Liver (tissue), 9 donors: Measurements from ENCODE around the gene TM9SF3. TPM values are rescaled to one million over a fixed set of nuclear protein-coding genes. Genes with fewer than 3 reads are reported as not detected.
"Not testable (repeated sequence)": the region's sequence is repeated elsewhere in the genome, so short reads cannot be mapped to it uniquely, and the experiment has no call there.

Experiments used
- DNase-seq: peaks from one replicate; pipeline ENCODE4 v3.0.0-alpha.2; 2017; ENCODE audit warnings: low spot score
- H3K27ac ChIP-seq, 2 donors: one replicate each; pipeline ENCODE4 v1.7.0; 2013; ENCODE audit warnings: inconsistent platforms in 2 of 2, low read length in 2 of 2, control low read depth in 1 of 2, low read depth in 1 of 2, mild to moderate bottlenecking in 1 of 2
- H3K27me3 ChIP-seq, 4 donors: one replicate each; pipeline versions ENCODE4 v1.6.1 to v1.7.0; 2013; ENCODE audit warnings: low read length in 3 of 4, inconsistent platforms in 1 of 4, mild to moderate bottlenecking in 1 of 4, moderate library complexity in 1 of 4; ENCODE audit not compliant: control insufficient read depth in 4 of 4, insufficient read depth in 4 of 4
- H3K36me3 ChIP-seq, 4 donors: one replicate each; pipeline versions ENCODE4 v1.6.1 to v1.7.0; 2013; ENCODE audit warnings: low read length in 3 of 4, mild to moderate bottlenecking in 3 of 4, low read depth in 1 of 4, moderate library complexity in 1 of 4; ENCODE audit not compliant: control insufficient read depth in 4 of 4, insufficient read depth in 3 of 4
- H3K4me1 ChIP-seq, 4 donors: one replicate each; pipeline versions ENCODE4 v1.6.1 to v1.7.0; 2013; ENCODE audit warnings: low read length in 3 of 4, mild to moderate bottlenecking in 3 of 4, moderate library complexity in 1 of 4; ENCODE audit not compliant: control insufficient read depth in 4 of 4, insufficient read depth in 4 of 4
- H3K4me3 ChIP-seq, 3 donors: one replicate each; pipeline versions ENCODE4 v1.6.1 to v1.7.0; 2013; ENCODE audit warnings: low read length in 3 of 3, control low read depth in 1 of 3, low read depth in 1 of 3, mild to moderate bottlenecking in 1 of 3
- H3K9ac ChIP-seq, 2 donors: one replicate each; pipeline ENCODE4 v1.7.0; 2013; ENCODE audit warnings: low read length in 2 of 2, mild to moderate bottlenecking in 2 of 2, moderate library complexity in 2 of 2, control low read depth in 1 of 2, low read depth in 1 of 2
- H3K9me3 ChIP-seq, 4 donors: one replicate each; pipeline versions ENCODE4 v1.6.1 to v1.7.0; 2013; ENCODE audit warnings: low read length in 3 of 4; ENCODE audit not compliant: control insufficient read depth in 4 of 4
- EGR1 ChIP-seq, 2 donors: IDR thresholded peaks; 2 replicates each; pipeline ENCODE4 v1.6.1; 2016 to 2018; ENCODE audit warnings: antibody characterized with exemption in 2 of 2, low read depth in 2 of 2
- FOXA1 ChIP-seq: IDR thresholded peaks from 2 replicates; pipeline ENCODE4 v1.6.1; 2016; ENCODE audit warnings: antibody characterized with exemption
- FOXA2 ChIP-seq: IDR thresholded peaks from 2 replicates; pipeline ENCODE4 v1.6.1; 2016; ENCODE audit warnings: antibody characterized with exemption
- GABPA ChIP-seq, 2 donors: IDR thresholded peaks in 1 of 2; conservative IDR thresholded peaks in 1 of 2; 2 replicates each; pipeline ENCODE4 v1.6.1; 2016; ENCODE audit warnings: antibody characterized with exemption in 2 of 2, mild to moderate bottlenecking in 1 of 2, moderate library complexity in 1 of 2
- HNF4A ChIP-seq, 2 donors: conservative IDR thresholded peaks; 2 replicates each; pipeline ENCODE4 v1.6.1; 2016; ENCODE audit warnings: antibody characterized with exemption in 2 of 2, mild to moderate bottlenecking in 2 of 2
- HNF4G ChIP-seq: IDR thresholded peaks from 2 replicates; pipeline ENCODE4 v1.6.1; 2016; ENCODE audit warnings: antibody characterized with exemption
- JUND ChIP-seq, 2 donors: IDR thresholded peaks; 2 replicates each; pipeline ENCODE4 v1.6.1; 2016; ENCODE audit warnings: antibody characterized with exemption in 2 of 2
- NR2F2 ChIP-seq: IDR thresholded peaks from 2 replicates; pipeline ENCODE4 v1.6.1; 2016; ENCODE audit warnings: antibody characterized with exemption
- RAD21 ChIP-seq, 2 donors: IDR thresholded peaks; 2 replicates each; pipeline ENCODE4 v1.6.1; 2016; ENCODE audit warnings: antibody characterized with exemption in 2 of 2, mild to moderate bottlenecking in 2 of 2
- RXRA ChIP-seq, 2 donors: IDR thresholded peaks; 2 replicates each; pipeline ENCODE4 v1.6.1; 2017 to 2018; ENCODE audit warnings: antibody characterized with exemption in 2 of 2, mild to moderate bottlenecking in 1 of 2
- TAF1 ChIP-seq: conservative IDR thresholded peaks from 2 replicates; pipeline ENCODE4 v1.6.1; 2016; ENCODE audit warnings: antibody characterized with exemption, mild to moderate bottlenecking
- YY1 ChIP-seq: IDR thresholded peaks from 2 replicates; pipeline ENCODE4 v1.6.1; 2016; ENCODE audit warnings: antibody characterized with exemption, mild to moderate bottlenecking
- WGBS: extraction: QIAGEN DNeasy Blood & Tissue Kit; methylation state at CpG from one replicate; pipeline ENCODE4 v1.1.7; 2013; 5-methylcytosine and 5-hydroxymethylcytosine counted together
- polyA plus RNA-seq, 2 donors: library from polyadenylated mRNA; stranded (reverse) in 1 of 2; unstranded in 1 of 2; fragments of 200-250 nt in 1 of 2; fragments of >200 nt in 1 of 2; fragmentation: Nextera tagmentation in 1 of 2; extraction: Ambion mirVana in 1 of 2; gene quantifications; one replicate each; pipeline versions ENCODE4 v1.2.1 to v1.2.3, GENCODE V29; 2013 to 2015
- total RNA-seq, 2 donors: library from RNA; depleted of rRNA; stranded (reverse); fragments of >200 nt; gene quantifications; one replicate each; pipeline ENCODE4 v1.2.3, GENCODE V29; 2014
- TF ChIP-seq, protein P1 (sequence below): IDR thresholded peaks from 2 replicates; pipeline ENCODE4 v1.6.1; 2016; ENCODE audit warnings: antibody characterized with exemption, mild to moderate bottlenecking
- TF ChIP-seq, protein P2 (sequence below): fragments of 150-350 bp; IDR thresholded peaks from 2 replicates; pipeline ENCODE4 v1.5.1; 2017; ENCODE audit warnings: improper control_type of control experiment, low read depth, low read length; ENCODE audit not compliant: missing input control
- TF ChIP-seq, protein P3 (sequence below): IDR thresholded peaks from 2 replicates; pipeline ENCODE4 v1.6.1; 2016; ENCODE audit warnings: antibody characterized with exemption
- TF ChIP-seq, protein P4 (sequence below): IDR thresholded peaks from 2 replicates; pipeline ENCODE4 v1.6.1; 2016; ENCODE audit warnings: antibody characterized with exemption
- donor health status: healthy.
- donor health status: healthy.
- donor health status: healthy.
- donor health status: healthy.
- donor health status: healthy.

TM9SF3 gene
- total and polyA plus RNA-seq, 4 donors = 20.5 to 115 (median 55.4) TPM

DNA sequence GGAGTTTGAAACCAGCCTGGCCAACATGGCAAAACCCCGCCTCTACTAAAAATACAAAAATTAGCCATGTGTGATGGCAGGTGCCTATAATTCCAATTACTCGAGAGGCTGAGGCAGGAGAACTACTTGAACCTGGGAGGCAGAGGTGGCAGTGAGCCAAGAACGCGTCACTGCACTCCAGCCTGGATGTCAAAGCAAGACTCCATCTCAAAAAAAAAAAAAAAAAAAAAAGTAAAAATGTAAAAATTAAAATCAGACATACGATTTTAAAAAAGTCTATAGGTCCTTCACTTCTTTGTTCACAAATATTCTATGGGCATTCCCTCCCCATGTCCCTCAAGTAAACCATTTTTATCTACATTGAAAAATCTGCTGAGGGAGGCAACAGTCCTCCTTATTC is 38.2 kb downstream of the TM9SF3 start:
- no peak for TF ChIP-seq GABPA (IDR thresholded peaks at IDR 0.05 in 1 of 2, conservative IDR thresholded peaks at IDR 0.05 in 1 of 2)
- no peak for TF ChIP-seq JUND (IDR thresholded peaks at IDR 0.05)
- no peak for TF ChIP-seq TAF1
- Histone ChIP-seq H3K36me3 (peaks cover 6 to 50% (median 42%) of the 10 kb centered on the region in 4 donors), H3K27me3 (no peaks in the 10 kb centered on the region), H3K27ac (no peak overlapping the region), H3K4me1 (no peaks in the 10 kb centered on the region), H3K9ac (no peak overlapping the region), H3K4me3 (no peak overlapping the region), H3K9me3 (no peaks in the 10 kb centered on the region)
- DNase-seq = no peak
- 90% methylated on average over 5 of the region's 5 CpGs for WGBS

DNA sequence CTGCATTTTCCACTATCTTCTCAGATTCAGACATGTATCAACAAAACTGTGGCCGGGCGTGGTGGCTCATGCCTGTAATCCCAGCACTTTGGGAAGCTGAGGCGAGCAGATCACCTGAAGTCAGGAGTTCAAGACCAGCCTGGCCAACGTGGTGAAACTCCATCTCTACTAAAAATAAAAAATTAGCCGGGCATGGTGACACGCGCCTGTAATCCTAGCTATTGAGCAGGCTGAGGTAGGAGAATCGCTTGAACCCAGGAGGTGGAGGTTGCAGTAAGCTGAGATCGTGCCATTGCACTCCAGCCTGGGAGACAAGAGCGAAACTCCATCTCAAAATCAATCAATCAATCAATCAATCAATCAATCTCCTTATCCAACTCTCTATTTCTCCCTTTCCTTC is 41.3 kb downstream of the TM9SF3 start:
- DNase-seq = not testable (repeated sequence)
- H3K36me3 ChIP-seq = peaks cover 6 to 40% (median 35%) of the 10 kb centered on the region in 4 donors
- WGBS = 97% methylated on average over 10 of the region's 10 CpGs

DNA sequence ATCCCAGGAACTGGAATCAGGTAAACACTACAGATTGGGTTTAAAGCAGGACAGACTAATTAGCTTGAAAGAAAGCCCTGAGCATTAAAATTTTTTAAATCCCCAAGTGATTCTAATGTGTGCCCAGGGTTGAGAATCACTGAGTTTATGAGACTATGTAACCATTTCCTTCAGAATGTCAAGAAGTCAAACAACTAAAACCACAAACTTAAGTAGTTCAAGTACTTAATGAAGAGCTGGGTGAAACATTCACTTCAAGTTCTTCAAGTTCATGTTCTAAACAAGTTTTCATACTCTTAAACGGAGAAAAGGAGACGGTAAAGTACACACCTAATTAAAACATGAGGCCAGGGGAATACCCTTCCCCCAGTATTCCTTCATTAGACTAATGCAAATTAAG is 44.9 kb downstream of the TM9SF3 start:
- Histone ChIP-seq H3K9me3 (no peaks in the 10 kb centered on the region), H3K27ac (no peak overlapping the region), H3K4me1 (no peaks in the 10 kb centered on the region), H3K36me3 (peaks cover 4 to 36% (median 30%) of the 10 kb centered on the region in 4 donors), H3K27me3 (no peaks in the 10 kb centered on the region), H3K9ac (no peak overlapping the region), H3K4me3 (no peak overlapping the region)
- DNase-seq = no peak
- no peak for TF ChIP-seq FOXA2
- TF ChIP-seq RAD21 (IDR thresholded peaks at IDR 0.05) = no peak
- TF ChIP-seq HNF4G = no peak
- TF ChIP-seq EGR1 (IDR thresholded peaks at IDR 0.05; ENCODE audit: low read depth in 2 of 2) = no peak
- no peak for TF ChIP-seq NR2F2
- TF ChIP-seq, protein P1, sequence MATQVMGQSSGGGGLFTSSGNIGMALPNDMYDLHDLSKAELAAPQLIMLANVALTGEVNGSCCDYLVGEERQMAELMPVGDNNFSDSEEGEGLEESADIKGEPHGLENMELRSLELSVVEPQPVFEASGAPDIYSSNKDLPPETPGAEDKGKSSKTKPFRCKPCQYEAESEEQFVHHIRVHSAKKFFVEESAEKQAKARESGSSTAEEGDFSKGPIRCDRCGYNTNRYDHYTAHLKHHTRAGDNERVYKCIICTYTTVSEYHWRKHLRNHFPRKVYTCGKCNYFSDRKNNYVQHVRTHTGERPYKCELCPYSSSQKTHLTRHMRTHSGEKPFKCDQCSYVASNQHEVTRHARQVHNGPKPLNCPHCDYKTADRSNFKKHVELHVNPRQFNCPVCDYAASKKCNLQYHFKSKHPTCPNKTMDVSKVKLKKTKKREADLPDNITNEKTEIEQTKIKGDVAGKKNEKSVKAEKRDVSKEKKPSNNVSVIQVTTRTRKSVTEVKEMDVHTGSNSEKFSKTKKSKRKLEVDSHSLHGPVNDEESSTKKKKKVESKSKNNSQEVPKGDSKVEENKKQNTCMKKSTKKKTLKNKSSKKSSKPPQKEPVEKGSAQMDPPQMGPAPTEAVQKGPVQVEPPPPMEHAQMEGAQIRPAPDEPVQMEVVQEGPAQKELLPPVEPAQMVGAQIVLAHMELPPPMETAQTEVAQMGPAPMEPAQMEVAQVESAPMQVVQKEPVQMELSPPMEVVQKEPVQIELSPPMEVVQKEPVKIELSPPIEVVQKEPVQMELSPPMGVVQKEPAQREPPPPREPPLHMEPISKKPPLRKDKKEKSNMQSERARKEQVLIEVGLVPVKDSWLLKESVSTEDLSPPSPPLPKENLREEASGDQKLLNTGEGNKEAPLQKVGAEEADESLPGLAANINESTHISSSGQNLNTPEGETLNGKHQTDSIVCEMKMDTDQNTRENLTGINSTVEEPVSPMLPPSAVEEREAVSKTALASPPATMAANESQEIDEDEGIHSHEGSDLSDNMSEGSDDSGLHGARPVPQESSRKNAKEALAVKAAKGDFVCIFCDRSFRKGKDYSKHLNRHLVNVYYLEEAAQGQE = no peak
- no peak for TF ChIP-seq RXRA (IDR thresholded peaks at IDR 0.05)
- no peak for TF ChIP-seq HNF4A (conservative IDR thresholded peaks at IDR 0.05)
- no peak for TF ChIP-seq YY1
- 96% methylated on average over 2 of the region's 2 CpGs for WGBS

More for the DNA sequence above, 41.3 kb downstream of the TM9SF3 start:
- not testable (repeated sequence) for H3K4me1 ChIP-seq, H3K9me3 ChIP-seq, H3K27me3 ChIP-seq, H3K9ac ChIP-seq, H3K4me3 ChIP-seq, H3K27ac ChIP-seq

DNA sequence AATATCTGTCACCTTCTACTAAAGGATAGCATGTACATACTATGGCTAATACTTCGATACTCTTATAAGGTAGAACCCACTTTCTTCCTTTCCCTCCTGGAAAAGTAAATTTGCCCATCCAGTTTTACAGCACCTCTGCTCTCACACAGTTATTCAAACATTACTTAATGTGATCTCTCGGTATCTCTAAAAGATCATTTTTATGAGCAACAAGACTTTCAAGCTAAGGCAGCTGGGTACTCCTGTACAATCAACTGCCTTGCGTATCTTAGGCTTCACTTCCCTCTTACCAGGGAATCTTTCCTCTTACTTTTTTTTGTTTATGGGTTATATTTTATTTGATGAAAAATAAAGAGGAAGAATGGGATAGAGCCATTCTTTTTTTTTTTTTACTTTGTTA is 46.6 kb downstream of the TM9SF3 start:
- Histone ChIP-seq H3K4me3 (no peak overlapping the region), H3K27ac (no peak overlapping the region), H3K36me3 (peaks cover 1 to 29% (median 24%) of the 10 kb centered on the region in 4 donors), H3K9ac (no peak overlapping the region), H3K27me3 (no peaks in the 10 kb centered on the region), H3K9me3 (no peaks in the 10 kb centered on the region), H3K4me1 (no peaks in the 10 kb centered on the region)
- TF ChIP-seq JUND (IDR thresholded peaks at IDR 0.05) = no peak
- no peak for TF ChIP-seq TAF1
- no peak for TF ChIP-seq EGR1 (IDR thresholded peaks at IDR 0.05; ENCODE audit: low read depth in 2 of 2)
- TF ChIP-seq, protein P2, sequence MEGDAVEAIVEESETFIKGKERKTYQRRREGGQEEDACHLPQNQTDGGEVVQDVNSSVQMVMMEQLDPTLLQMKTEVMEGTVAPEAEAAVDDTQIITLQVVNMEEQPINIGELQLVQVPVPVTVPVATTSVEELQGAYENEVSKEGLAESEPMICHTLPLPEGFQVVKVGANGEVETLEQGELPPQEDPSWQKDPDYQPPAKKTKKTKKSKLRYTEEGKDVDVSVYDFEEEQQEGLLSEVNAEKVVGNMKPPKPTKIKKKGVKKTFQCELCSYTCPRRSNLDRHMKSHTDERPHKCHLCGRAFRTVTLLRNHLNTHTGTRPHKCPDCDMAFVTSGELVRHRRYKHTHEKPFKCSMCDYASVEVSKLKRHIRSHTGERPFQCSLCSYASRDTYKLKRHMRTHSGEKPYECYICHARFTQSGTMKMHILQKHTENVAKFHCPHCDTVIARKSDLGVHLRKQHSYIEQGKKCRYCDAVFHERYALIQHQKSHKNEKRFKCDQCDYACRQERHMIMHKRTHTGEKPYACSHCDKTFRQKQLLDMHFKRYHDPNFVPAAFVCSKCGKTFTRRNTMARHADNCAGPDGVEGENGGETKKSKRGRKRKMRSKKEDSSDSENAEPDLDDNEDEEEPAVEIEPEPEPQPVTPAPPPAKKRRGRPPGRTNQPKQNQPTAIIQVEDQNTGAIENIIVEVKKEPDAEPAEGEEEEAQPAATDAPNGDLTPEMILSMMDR = no peak
- no peak for TF ChIP-seq FOXA1
- TF ChIP-seq, protein P3, sequence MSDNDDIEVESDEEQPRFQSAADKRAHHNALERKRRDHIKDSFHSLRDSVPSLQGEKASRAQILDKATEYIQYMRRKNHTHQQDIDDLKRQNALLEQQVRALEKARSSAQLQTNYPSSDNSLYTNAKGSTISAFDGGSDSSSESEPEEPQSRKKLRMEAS = no peak
- TF ChIP-seq, protein P4, sequence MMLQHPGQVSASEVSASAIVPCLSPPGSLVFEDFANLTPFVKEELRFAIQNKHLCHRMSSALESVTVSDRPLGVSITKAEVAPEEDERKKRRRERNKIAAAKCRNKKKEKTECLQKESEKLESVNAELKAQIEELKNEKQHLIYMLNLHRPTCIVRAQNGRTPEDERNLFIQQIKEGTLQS = no peak
- TF ChIP-seq YY1 = no peak
- no peak for DNase-seq
- 89% methylated on average over 3 of the region's 3 CpGs for WGBS
